HepG2 (cell line): ENCODE results near the gene MORF4L1. TPM values are rescaled to one million over a fixed set of nuclear protein-coding genes. Genes with fewer than 3 reads are reported as not detected.
A peak's percentile ranks its signal among the peaks of the same experiment; 100 is the strongest.

Experiments used
- ATM ChIP-seq: fragments of 450-650 bp; IDR thresholded peaks from 2 replicates; pipeline ENCODE4 v1.7.1; 2017; ENCODE audit warnings: mild to moderate bottlenecking, borderline replicate concordance
- GFI1 ChIP-seq: sonication (generic); formaldehyde crosslinking; IDR thresholded peaks from 2 replicates; pipeline ENCODE4 v1.5.0; 2020; ENCODE audit warnings: missing genetic modification reagents, mild to moderate bottlenecking, borderline replicate concordance
- HNRNPK ChIP-seq: fragments of 200-400 bp; formaldehyde crosslinking; IDR thresholded peaks from 2 replicates; pipeline ENCODE4 v1.6.1; 2018; ENCODE audit warnings: low read length, low read depth, moderate library complexity, mild to moderate bottlenecking; ENCODE audit not compliant: poor library complexity, severe bottlenecking
- NR0B2 ChIP-seq: sonication (generic); formaldehyde crosslinking; IDR thresholded peaks from 2 replicates; pipeline ENCODE4 v1.4.0; 2020; ENCODE audit warnings: mild to moderate bottlenecking, missing genetic modification reagents
- PTBP1 ChIP-seq: fragments of 200-400 bp; formaldehyde crosslinking; IDR thresholded peaks from 2 replicates; pipeline ENCODE4 v1.6.1; 2018; ENCODE audit warnings: low read length, low read depth; ENCODE audit not compliant: poor library complexity, severe bottlenecking
- SP2 ChIP-seq: sonication (generic); formaldehyde crosslinking; IDR thresholded peaks from 2 replicates; pipeline ENCODE4 v1.5.1; 2020; ENCODE audit warnings: mild to moderate bottlenecking, missing genetic modification reagents
- SRY ChIP-seq: sonication (generic); formaldehyde crosslinking; IDR thresholded peaks from 2 replicates; pipeline ENCODE4 v1.8.0; 2022; ENCODE audit warnings: mild to moderate bottlenecking, missing genetic modification reagents
- TFAP4 ChIP-seq: sonication (generic); IDR thresholded peaks from 2 replicates; pipeline ENCODE4 v1.6.1; 2016; ENCODE audit warnings: low read depth, borderline replicate concordance
- ZNF142 ChIP-seq: sonication (generic); formaldehyde crosslinking; IDR thresholded peaks from 2 replicates; pipeline ENCODE4 v1.4.0; 2020; ENCODE audit warnings: missing genetic modification reagents
- ZNF207 ChIP-seq: fragments of 450-650 bp; IDR thresholded peaks from 2 replicates; pipeline ENCODE4 v1.6.1; 2016; ENCODE audit warnings: antibody characterized with exemption, borderline replicate concordance
- ZNF383 ChIP-seq: sonication (generic); formaldehyde crosslinking; IDR thresholded peaks from 2 replicates; pipeline ENCODE4 v1.4.0; 2020; ENCODE audit warnings: missing genetic modification reagents, mild to moderate bottlenecking, borderline replicate concordance
- ZNF503 ChIP-seq: sonication (generic); formaldehyde crosslinking; IDR thresholded peaks from 2 replicates; pipeline ENCODE4 v1.4.0; 2020; ENCODE audit warnings: missing genetic modification reagents
- polyA plus RNA-seq, 8 experiments: library from polyadenylated mRNA; depleted of rRNA in 3 of 8; stranded (reverse) in 7 of 8; unstranded in 1 of 8; fragments of >200 nt; fragmentation: Illumina TruSeq in 4 of 8; extraction: Trizol in 4 of 8; gene quantifications; 2 replicates each; pipeline versions ENCODE4 v1.2.1 to v1.2.3, GENCODE V29; 2011 to 2016; ENCODE audit warnings: low read depth in 4 of 8, missing spikeins in 1 of 8, mixed read lengths in 1 of 8; ENCODE audit not compliant: insufficient read depth in 1 of 8
- total RNA-seq, 5 experiments: library from RNA; depleted of rRNA; stranded (reverse); fragments of >200 nt; fragmentation: Illumina TruSeq; extraction: Trizol; gene quantifications; 2 replicates each; pipeline ENCODE4 v1.2.3, GENCODE V29; 2016; ENCODE audit warnings: low read depth in 1 of 5
- TF ChIP-seq, protein P1 (sequence below): sonication (generic); formaldehyde crosslinking; IDR thresholded peaks from 2 replicates; pipeline ENCODE4 v1.4.0; 2020; ENCODE audit warnings: mild to moderate bottlenecking, missing genetic modification reagents
- TF ChIP-seq, protein P2 (sequence below): IDR thresholded peaks from 2 replicates; pipeline ENCODE4 v1.6.1; 2016; ENCODE audit warnings: missing compliant biosample characterization, missing genetic modification reagents, borderline replicate concordance
- TF ChIP-seq, protein P3 (sequence below): sonication (generic); formaldehyde crosslinking; IDR thresholded peaks from 2 replicates; pipeline ENCODE4 v1.4.0; 2020; ENCODE audit warnings: missing genetic modification reagents

Gene MORF4L1
- total and polyA plus RNA-seq, 2 of the 13 experiments (the other 11 are each of a cell fraction or from before 2014, with no cell fraction given), result 218 to 219 TPM

DNA sequence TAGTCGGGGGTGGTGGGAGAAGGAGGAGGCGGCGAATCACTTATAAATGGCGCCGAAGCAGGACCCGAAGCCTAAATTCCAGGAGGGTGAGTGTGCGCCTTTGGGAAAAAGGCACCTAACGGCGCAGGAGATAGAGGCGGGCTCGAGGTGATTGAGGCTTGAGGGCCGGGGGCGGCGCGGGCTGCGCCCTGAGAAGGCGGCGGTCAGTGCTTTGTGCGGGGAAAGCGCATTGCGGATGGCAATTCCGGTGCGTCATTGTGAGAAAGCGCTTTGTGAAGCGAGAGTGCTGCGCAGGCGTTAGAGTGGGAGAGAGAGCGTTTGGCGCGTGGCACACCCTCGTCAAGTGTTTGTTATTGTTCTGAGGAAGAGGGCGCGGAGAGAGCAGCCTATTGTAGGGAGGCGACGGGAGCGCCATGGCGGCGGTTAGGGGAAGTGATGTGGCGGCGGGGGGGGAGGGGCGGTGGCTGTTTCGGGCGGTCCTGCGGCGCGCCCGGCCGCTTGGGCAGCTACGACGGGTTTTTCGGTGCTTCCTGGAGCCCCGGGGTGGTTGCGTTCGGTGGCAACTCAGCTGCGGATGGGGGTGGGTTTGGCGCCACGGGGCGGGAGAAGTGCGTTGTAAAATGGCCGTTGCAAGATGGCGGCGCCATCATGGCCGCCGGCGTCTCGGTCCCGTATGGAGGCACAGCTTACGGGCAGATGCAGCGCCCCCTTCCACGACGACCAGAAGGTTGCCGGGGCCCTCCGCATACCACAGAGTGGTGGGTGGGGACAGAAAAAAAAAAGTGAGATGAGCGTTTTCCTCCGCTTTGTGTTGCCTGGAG lies 492 bp downstream of the MORF4L1 start (continued):
- TF ChIP-seq NR0B2 (CRISPR knock-in tag) (no peak), ZNF503 (CRISPR knock-in tag) (no peak), GFI1 (CRISPR knock-in tag) (no peak; the same call in 1 of the 2 replicates), TFAP4 (peak; percentile 52; the same call in 1 of the 2 replicates), ATM (no peak), SP2 (CRISPR knock-in tag) (peak; percentile 8; the same call in 1 of the 2 replicates), ZNF142 (CRISPR knock-in tag) (no peak), HNRNPK (peak; percentile 36), ZNF383 (CRISPR knock-in tag) (no peak), PTBP1 (no peak), ZNF207 (no peak), SRY (CRISPR knock-in tag) (no peak; the same call in 1 of the 2 replicates)
- TF ChIP-seq, protein P1, sequence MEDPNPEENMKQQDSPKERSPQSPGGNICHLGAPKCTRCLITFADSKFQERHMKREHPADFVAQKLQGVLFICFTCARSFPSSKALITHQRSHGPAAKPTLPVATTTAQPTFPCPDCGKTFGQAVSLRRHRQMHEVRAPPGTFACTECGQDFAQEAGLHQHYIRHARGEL (CRISPR knock-in tag), result no peak
- TF ChIP-seq, protein P2, sequence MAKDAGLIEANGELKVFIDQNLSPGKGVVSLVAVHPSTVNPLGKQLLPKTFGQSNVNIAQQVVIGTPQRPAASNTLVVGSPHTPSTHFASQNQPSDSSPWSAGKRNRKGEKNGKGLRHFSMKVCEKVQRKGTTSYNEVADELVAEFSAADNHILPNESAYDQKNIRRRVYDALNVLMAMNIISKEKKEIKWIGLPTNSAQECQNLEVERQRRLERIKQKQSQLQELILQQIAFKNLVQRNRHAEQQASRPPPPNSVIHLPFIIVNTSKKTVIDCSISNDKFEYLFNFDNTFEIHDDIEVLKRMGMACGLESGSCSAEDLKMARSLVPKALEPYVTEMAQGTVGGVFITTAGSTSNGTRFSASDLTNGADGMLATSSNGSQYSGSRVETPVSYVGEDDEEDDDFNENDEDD (CRISPR knock-in tag), result peak; percentile 68; the same call in 1 of the 2 replicates
- TF ChIP-seq, protein P3, sequence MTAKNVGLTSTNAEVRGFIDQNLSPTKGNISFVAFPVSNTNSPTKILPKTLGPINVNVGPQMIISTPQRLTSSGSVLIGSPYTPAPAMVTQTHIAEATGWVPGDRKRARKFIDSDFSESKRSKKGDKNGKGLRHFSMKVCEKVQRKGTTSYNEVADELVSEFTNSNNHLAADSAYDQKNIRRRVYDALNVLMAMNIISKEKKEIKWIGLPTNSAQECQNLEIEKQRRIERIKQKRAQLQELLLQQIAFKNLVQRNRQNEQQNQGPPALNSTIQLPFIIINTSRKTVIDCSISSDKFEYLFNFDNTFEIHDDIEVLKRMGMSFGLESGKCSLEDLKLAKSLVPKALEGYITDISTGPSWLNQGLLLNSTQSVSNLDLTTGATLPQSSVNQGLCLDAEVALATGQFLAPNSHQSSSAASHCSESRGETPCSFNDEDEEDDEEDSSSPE (CRISPR knock-in tag), result peak; percentile 68
